HepG2 (cell line): Measurements from ENCODE around the gene CALML6. TPM values are rescaled to one million over a fixed set of nuclear protein-coding genes. Genes with fewer than 3 reads are reported as not detected.

Source experiments
- CC2D1A ChIP-seq: sonication (generic); formaldehyde crosslinking; IDR thresholded peaks from 2 replicates; pipeline ENCODE4 v1.8.1; 2023; ENCODE audit warnings: mild to moderate bottlenecking, missing genetic modification reagents
- CREBL2 ChIP-seq: sonication (generic); formaldehyde crosslinking; IDR thresholded peaks from 2 replicates; pipeline ENCODE4 v1.8.1; 2023; ENCODE audit warnings: missing genetic modification reagents, mild to moderate bottlenecking, borderline replicate concordance
- EZH2 ChIP-seq: conservative IDR thresholded peaks from 2 replicates; pipeline ENCODE4 v1.6.1; 2012; ENCODE audit warnings: mild to moderate bottlenecking, low read depth, low read length, moderate library complexity
- HBP1 ChIP-seq: IDR thresholded peaks from 2 replicates; pipeline ENCODE4 v1.6.1; 2016; ENCODE audit warnings: low read depth, control low read depth
- IKZF1 ChIP-seq: fragments of 450-650 bp; IDR thresholded peaks from 2 replicates; pipeline ENCODE4 v1.7.1; 2016
- REPIN1 ChIP-seq: sonication (generic); formaldehyde crosslinking; IDR thresholded peaks from 2 replicates; pipeline ENCODE4 v1.8.0; 2022; ENCODE audit warnings: missing genetic modification reagents, low read depth, mild to moderate bottlenecking, borderline replicate concordance
- RNF2 ChIP-seq: fragments of 450-650 bp; conservative IDR thresholded peaks from 2 replicates; pipeline ENCODE4 v1.6.1; 2016; ENCODE audit warnings: low read depth
- SETDB1 ChIP-seq: sonication (generic); formaldehyde crosslinking; IDR thresholded peaks from 2 replicates; pipeline ENCODE4 v1.5.1; 2020; ENCODE audit warnings: missing genetic modification reagents, mild to moderate bottlenecking, borderline replicate concordance
- SMARCE1 ChIP-seq: fragments of 450-650 bp; IDR thresholded peaks from 2 replicates; pipeline ENCODE4 v1.6.1; 2017; ENCODE audit warnings: borderline replicate concordance
- SOX13 ChIP-seq, 3 experiments: fragments of 450-650 bp in 1 of 3; sonication (generic) in 1 of 3; formaldehyde crosslinking in 1 of 3; IDR thresholded peaks in 2 of 3; conservative IDR thresholded peaks in 1 of 3; 2 replicates each; pipeline versions ENCODE4 v1.5.0 to v1.6.1; 2016 to 2020; ENCODE audit warnings: antibody characterized with exemption in 1 of 3, mild to moderate bottlenecking in 1 of 3, missing compliant biosample characterization in 1 of 3, missing genetic modification reagents in 1 of 3, moderate library complexity in 1 of 3
- TFDP1 ChIP-seq: IDR thresholded peaks from 2 replicates; pipeline ENCODE4 v1.6.1; 2016; ENCODE audit warnings: missing compliant biosample characterization, missing genetic modification reagents, borderline replicate concordance
- TIGD3 ChIP-seq: sonication (generic); formaldehyde crosslinking; IDR thresholded peaks from 2 replicates; pipeline ENCODE4 v1.5.1; 2020; ENCODE audit warnings: mild to moderate bottlenecking, missing genetic modification reagents, borderline replicate concordance
- WIZ ChIP-seq: sonication (generic); formaldehyde crosslinking; IDR thresholded peaks from 2 replicates; pipeline ENCODE4 v1.5.1; 2020; ENCODE audit warnings: mild to moderate bottlenecking, missing genetic modification reagents
- ZBTB7B ChIP-seq: sonication (generic); formaldehyde crosslinking; IDR thresholded peaks from 2 replicates; pipeline ENCODE4 v1.4.0; 2020; ENCODE audit warnings: missing genetic modification reagents
- ZNF326 ChIP-seq: sonication (generic); formaldehyde crosslinking; IDR thresholded peaks from 2 replicates; pipeline ENCODE4 v1.4.0; 2020; ENCODE audit warnings: missing genetic modification reagents, borderline replicate concordance
- ZNF331 ChIP-seq: sonication (generic); formaldehyde crosslinking; IDR thresholded peaks from 2 replicates; pipeline ENCODE4 v1.4.0; 2020; ENCODE audit warnings: missing genetic modification reagents
- ZNF720 ChIP-seq: sonication (generic); formaldehyde crosslinking; IDR thresholded peaks from 2 replicates; pipeline ENCODE4 v1.4.0; 2020; ENCODE audit warnings: missing genetic modification reagents
- polyA plus RNA-seq, 8 experiments: library from polyadenylated mRNA; depleted of rRNA in 3 of 8; stranded (reverse) in 7 of 8; unstranded in 1 of 8; fragments of >200 nt; fragmentation: Illumina TruSeq in 4 of 8; extraction: Trizol in 4 of 8; gene quantifications; 2 replicates each; pipeline versions ENCODE4 v1.2.1 to v1.2.3, GENCODE V29; 2011 to 2016; ENCODE audit warnings: low read depth in 4 of 8, missing spikeins in 1 of 8, mixed read lengths in 1 of 8; ENCODE audit not compliant: insufficient read depth in 1 of 8
- total RNA-seq, 5 experiments: library from RNA; depleted of rRNA; stranded (reverse); fragments of >200 nt; fragmentation: Illumina TruSeq; extraction: Trizol; gene quantifications; 2 replicates each; pipeline ENCODE4 v1.2.3, GENCODE V29; 2016; ENCODE audit warnings: low read depth in 1 of 5
- TF ChIP-seq, protein P1 (sequence below): IDR thresholded peaks from 2 replicates; pipeline ENCODE4 v1.6.1; 2016; ENCODE audit warnings: mild to moderate bottlenecking
- TF ChIP-seq, protein P2 (sequence below): sonication (generic); formaldehyde crosslinking; IDR thresholded peaks from 2 replicates; pipeline ENCODE4 v1.9.0; 2021; ENCODE audit warnings: missing genetic modification reagents, borderline replicate concordance

CALML6 gene
- total and polyA plus RNA-seq, 2 of the 13 experiments (the other 11 are each of a cell fraction or from before 2014, with no cell fraction given): 0.11 to 0.12 TPM

DNA sequence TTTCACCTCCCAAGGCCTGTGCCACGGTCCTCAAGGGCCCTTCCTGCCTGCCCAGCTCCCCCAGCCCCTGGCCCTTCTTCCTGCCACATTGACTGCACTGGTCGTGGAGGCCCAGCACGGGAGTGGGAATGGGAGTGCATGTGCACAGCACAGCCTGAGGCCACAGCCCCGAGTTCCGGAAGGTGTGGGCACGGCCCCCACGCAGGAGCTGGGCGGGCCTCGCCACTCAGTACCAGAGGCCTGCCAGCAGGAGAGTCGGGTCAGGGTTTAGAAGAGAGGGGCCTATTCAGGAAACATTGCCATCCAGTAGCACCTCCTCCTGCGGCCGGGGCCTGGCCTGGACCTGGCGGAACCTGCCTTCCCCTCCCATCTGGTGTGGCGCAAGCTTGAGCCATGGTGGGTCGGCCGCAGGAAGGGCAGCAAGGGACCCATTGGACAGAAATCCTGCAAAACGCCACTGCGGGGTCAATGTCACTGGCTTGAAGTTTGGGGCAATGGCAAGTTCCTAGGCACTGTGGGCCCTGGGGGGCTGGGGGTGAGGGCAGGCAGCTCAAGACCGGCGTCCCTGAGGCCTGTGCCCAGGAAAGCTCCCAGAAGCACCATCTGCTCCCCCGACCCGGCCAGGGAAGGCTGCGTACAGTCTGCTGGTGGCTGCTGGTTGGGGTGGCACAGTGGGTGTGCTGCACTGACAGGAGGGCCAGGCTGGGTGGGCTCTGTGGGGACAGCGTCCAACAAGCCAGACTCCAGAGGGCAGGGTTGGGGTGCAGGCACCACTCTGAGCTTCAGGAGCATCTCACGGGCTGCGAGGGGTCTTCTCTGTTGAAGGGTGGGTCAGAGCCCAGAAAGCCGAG lies 5.8 kb downstream of the CALML6 start (continued):
- TF ChIP-seq HBP1 (CRISPR knock-in tag) (0 out of 2 replicates have a peak, but pooled peaks have one; percentile 51), CC2D1A (CRISPR knock-in tag) (no peak), RNF2 (no peak), TIGD3 (CRISPR knock-in tag) (no peak), TFDP1 (CRISPR knock-in tag) (peak; percentile 30; the same call in 1 of the 2 replicates), CREBL2 (CRISPR knock-in tag) (no peak), ZNF326 (no peak), SOX13 (IDR thresholded peaks at IDR 0.05) (no peak), SOX13 (CRISPR knock-in tag; conservative IDR thresholded peaks at IDR 0.05 in 1 of 2, IDR thresholded peaks at IDR 0.05 in 1 of 2) (0 out of 4 replicates have a peak, but pooled peaks of 1 of the 2 experiments have one; percentile 32), SETDB1 (no peak), ZNF331 (CRISPR knock-in tag) (peak; percentile 74), REPIN1 (CRISPR knock-in tag) (0 out of 2 replicates have a peak, but pooled peaks have one; percentile 17), IKZF1 (no peak), ZNF720 (CRISPR knock-in tag) (no peak), WIZ (CRISPR knock-in tag) (no peak), EZH2 (no peak), SMARCE1 (no peak), ZBTB7B (CRISPR knock-in tag) (peak; percentile 78)
- TF ChIP-seq, protein P1, sequence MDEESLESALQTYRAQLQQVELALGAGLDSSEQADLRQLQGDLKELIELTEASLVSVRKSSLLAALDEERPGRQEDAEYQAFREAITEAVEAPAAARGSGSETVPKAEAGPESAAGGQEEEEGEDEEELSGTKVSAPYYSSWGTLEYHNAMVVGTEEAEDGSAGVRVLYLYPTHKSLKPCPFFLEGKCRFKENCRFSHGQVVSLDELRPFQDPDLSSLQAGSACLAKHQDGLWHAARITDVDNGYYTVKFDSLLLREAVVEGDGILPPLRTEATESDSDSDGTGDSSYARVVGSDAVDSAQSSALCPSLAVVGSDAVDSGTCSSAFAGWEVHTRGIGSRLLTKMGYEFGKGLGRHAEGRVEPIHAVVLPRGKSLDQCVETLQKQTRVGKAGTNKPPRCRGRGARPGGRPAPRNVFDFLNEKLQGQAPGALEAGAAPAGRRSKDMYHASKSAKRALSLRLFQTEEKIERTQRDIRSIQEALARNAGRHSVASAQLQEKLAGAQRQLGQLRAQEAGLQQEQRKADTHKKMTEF: peak; percentile 22; the same call in 1 of the 2 replicates
- TF ChIP-seq, protein P2, sequence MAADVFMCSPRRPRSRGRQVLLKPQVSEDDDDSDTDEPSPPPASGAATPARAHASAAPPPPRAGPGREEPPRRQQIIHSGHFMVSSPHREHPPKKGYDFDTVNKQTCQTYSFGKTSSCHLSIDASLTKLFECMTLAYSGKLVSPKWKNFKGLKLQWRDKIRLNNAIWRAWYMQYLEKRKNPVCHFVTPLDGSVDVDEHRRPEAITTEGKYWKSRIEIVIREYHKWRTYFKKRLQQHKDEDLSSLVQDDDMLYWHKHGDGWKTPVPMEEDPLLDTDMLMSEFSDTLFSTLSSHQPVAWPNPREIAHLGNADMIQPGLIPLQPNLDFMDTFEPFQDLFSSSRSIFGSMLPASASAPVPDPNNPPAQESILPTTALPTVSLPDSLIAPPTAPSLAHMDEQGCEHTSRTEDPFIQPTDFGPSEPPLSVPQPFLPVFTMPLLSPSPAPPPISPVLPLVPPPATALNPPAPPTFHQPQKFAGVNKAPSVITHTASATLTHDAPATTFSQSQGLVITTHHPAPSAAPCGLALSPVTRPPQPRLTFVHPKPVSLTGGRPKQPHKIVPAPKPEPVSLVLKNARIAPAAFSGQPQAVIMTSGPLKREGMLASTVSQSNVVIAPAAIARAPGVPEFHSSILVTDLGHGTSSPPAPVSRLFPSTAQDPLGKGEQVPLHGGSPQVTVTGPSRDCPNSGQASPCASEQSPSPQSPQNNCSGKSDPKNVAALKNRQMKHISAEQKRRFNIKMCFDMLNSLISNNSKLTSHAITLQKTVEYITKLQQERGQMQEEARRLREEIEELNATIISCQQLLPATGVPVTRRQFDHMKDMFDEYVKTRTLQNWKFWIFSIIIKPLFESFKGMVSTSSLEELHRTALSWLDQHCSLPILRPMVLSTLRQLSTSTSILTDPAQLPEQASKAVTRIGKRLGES: no peak
